Endothelial cell of umbilical vein (primary cell): ENCODE measurements around the gene OR2F2. TPM values are rescaled to one million over a fixed set of nuclear protein-coding genes. Genes with fewer than 3 reads are reported as not detected.

Source experiments
- BruUV-seq: library from RNA; stranded (reverse); fragments of 400-500 nt; replicated peaks from 2 replicates; lab custom pipeline; 2021; lab: Mats Ljungman, UMichigan
- CTCF ChIA-PET: fragments of 300-600, 350-600 bp; sonication (Branson Sonifier 250); formaldehyde crosslinking; loops from one replicate; lab custom pipeline; 2021; ENCODE audit warnings: antibody characterized with exemption, inconsistent platforms; lab: Charles Lee
- POLR2A ChIA-PET: fragments of 300-600, 350-600 bp; sonication (Branson Sonifier 250); formaldehyde crosslinking; loops from one replicate; lab custom pipeline; 2021; ENCODE audit warnings: antibody characterized with exemption, inconsistent platforms; lab: Charles Lee
- DNase-seq: peaks from one replicate; pipeline ENCODE4 v3.0.0-alpha.2; 2011; ENCODE audit warnings: low read depth, low spot score
- FAIRE-seq: peaks from 2 replicates; lab custom pipeline; 2011; peaks lifted over from hg19 to GRCh38; lab: Jason Lieb, UNC
- H2AFZ ChIP-seq: 2 replicates; pipeline ENCODE4 v1.6.0; 2012; ENCODE audit warnings: low read depth, low read length, control low read depth, inconsistent platforms
- H3K27ac ChIP-seq: 2 replicates; pipeline ENCODE4 v1.5.1; 2011; ENCODE audit warnings: low read depth, mild to moderate bottlenecking, control low read depth, low read length, moderate library complexity; ENCODE audit not compliant: insufficient read depth
- H3K27me3 ChIP-seq, 2 experiments: 2 replicates each; pipeline versions ENCODE4 v1.6.0 to v1.6.1; 2011; ENCODE audit warnings: low read length in 2 of 2, mixed read lengths in 1 of 2; ENCODE audit not compliant: control insufficient read depth in 2 of 2, insufficient read depth in 2 of 2
- H3K36me3 ChIP-seq, 2 experiments: 2 replicates in 1 of 2; 3 replicates in 1 of 2; pipeline ENCODE4 v1.5.1; 2011; ENCODE audit warnings: low read length in 2 of 2, mild to moderate bottlenecking in 1 of 2, moderate library complexity in 1 of 2; ENCODE audit not compliant: control insufficient read depth in 2 of 2, insufficient read depth in 2 of 2; ENCODE audit errors: extremely low read depth in 1 of 2
- H3K4me1 ChIP-seq: 3 replicates; pipeline ENCODE4 v1.5.1; 2011; ENCODE audit warnings: mild to moderate bottlenecking, low read length; ENCODE audit not compliant: control insufficient read depth, insufficient read depth; ENCODE audit errors: extremely low read depth
- H3K4me2 ChIP-seq: 2 replicates; pipeline ENCODE4 v1.6.1; 2011; ENCODE audit warnings: low read length, control low read depth, mixed read lengths; ENCODE audit not compliant: insufficient read depth
- H3K4me3 ChIP-seq, 3 experiments: fragments of 200-600 bp in 1 of 3; sonication (generic), shearing (Covaris generic) in 1 of 3; replicated peaks in 1 of 3; 2 replicates each; pipeline ENCODE4 v1.5.1; 2011 to 2016; ENCODE audit warnings: control low read depth in 3 of 3, low read length in 3 of 3, mild to moderate bottlenecking in 2 of 3, inconsistent platforms in 1 of 3, low read depth in 1 of 3, moderate library complexity in 1 of 3; ENCODE audit not compliant: insufficient read depth in 1 of 3
- H3K79me2 ChIP-seq: 2 replicates; pipeline ENCODE4 v1.6.0; 2012; ENCODE audit warnings: low read length, inconsistent platforms; ENCODE audit not compliant: control insufficient read depth, insufficient read depth
- H3K9ac ChIP-seq: replicated peaks from 2 replicates; pipeline ENCODE3; 2011; ENCODE audit warnings: low read length, control low read depth; ENCODE audit not compliant: insufficient read depth; ENCODE audit errors: extremely low read depth
- H3K9me1 ChIP-seq: replicated peaks from 3 replicates; pipeline ENCODE4 v1.6.0; 2011; ENCODE audit warnings: mild to moderate bottlenecking, low read length; ENCODE audit not compliant: control insufficient read depth, insufficient read depth; ENCODE audit errors: extremely low read depth
- H3K9me3 ChIP-seq: replicated peaks from 2 replicates; pipeline ENCODE4 v1.5.1; 2012; ENCODE audit warnings: low read length, inconsistent platforms; ENCODE audit not compliant: control insufficient read depth, insufficient read depth
- H4K20me1 ChIP-seq: replicated peaks from 2 replicates; pipeline ENCODE3; 2011; ENCODE audit warnings: mild to moderate bottlenecking, low read length; ENCODE audit not compliant: control insufficient read depth, insufficient read depth; ENCODE audit errors: extremely low read depth
- EZH2 ChIP-seq: IDR thresholded peaks from 2 replicates; pipeline ENCODE4 v1.6.1; 2012; ENCODE audit warnings: borderline replicate concordance, low read depth, mild to moderate bottlenecking, moderate library complexity, low read length, inconsistent platforms; ENCODE audit not compliant: severe bottlenecking
- FOS ChIP-seq: IDR thresholded peaks from 2 replicates; pipeline ENCODE4 v1.6.1; 2011; ENCODE audit warnings: mild to moderate bottlenecking, low read length, moderate library complexity, borderline replicate concordance; ENCODE audit not compliant: insufficient read depth
- GATA2 ChIP-seq: IDR thresholded peaks from 2 replicates; pipeline ENCODE4 v1.7.0; 2011; ENCODE audit warnings: low read depth, mild to moderate bottlenecking, moderate library complexity, mixed read lengths, low read length; ENCODE audit not compliant: insufficient read length, insufficient read depth
- JUN ChIP-seq: IDR thresholded peaks from 2 replicates; pipeline ENCODE4 v1.6.1; 2011; ENCODE audit warnings: borderline replicate concordance, low read depth; ENCODE audit not compliant: insufficient read length, insufficient read depth
- MYC ChIP-seq: IDR thresholded peaks from one replicate; pipeline ENCODE4 v1.6.1; 2011; ENCODE audit warnings: mild to moderate bottlenecking, low read depth, low read length
- POLR2A ChIP-seq: IDR thresholded peaks from 2 replicates; pipeline ENCODE4 v1.6.1; 2012; ENCODE audit warnings: low read depth, mild to moderate bottlenecking, control low read depth, low read length
- POLR2AphosphoS5 ChIP-seq: IDR thresholded peaks from 2 replicates; pipeline ENCODE4 v1.6.1; 2012; ENCODE audit warnings: low read depth, mild to moderate bottlenecking, control low read depth, low read length, moderate library complexity; ENCODE audit not compliant: insufficient read depth
- dilution Hi-C: fragments of 300-500 bp; cut with MboI; formaldehyde crosslinking; loops from one replicate; pipeline ENCODE4 v1.15.0; 2019; ENCODE audit warnings: low sequenced_read_pairs; ENCODE audit not compliant: extremely low pct_ligation_motif_present
- intact Hi-C: fragments of 100-400 bp; cut with micrococcal nuclease; formaldehyde crosslinking; loops from one replicate; pipeline ENCODE4 v1.10.0; 2022
- polyA plus RNA-seq, 4 experiments: library from polyadenylated mRNA; depleted of rRNA in 3 of 4; stranded (reverse) in 3 of 4; unstranded in 1 of 4; fragments of >200 nt; gene quantifications; 2 replicates each; pipeline versions ENCODE4 v1.2.1 to v1.2.3, GENCODE V29; 2011 to 2012; ENCODE audit warnings: missing spikeins in 1 of 4
- total RNA-seq: library from RNA; stranded (reverse); gene quantifications from 2 replicates; pipeline ENCODE4 v1.2.3, GENCODE V29; 2021
- TF ChIP-seq, protein P1 (sequence below): IDR thresholded peaks from 2 replicates; pipeline ENCODE4 v1.6.1; 2011; ENCODE audit not compliant: insufficient read depth, insufficient read length
- TF ChIP-seq, protein P2 (sequence below), 2 donors: IDR thresholded peaks; 1 replicate in 1 of 2; 2 replicates in 1 of 2; pipeline ENCODE4 v1.5.1; 2011; ENCODE audit warnings: low read length in 2 of 2, mild to moderate bottlenecking in 2 of 2, moderate library complexity in 2 of 2, control low read depth in 1 of 2, inconsistent platforms in 1 of 2, low read depth in 1 of 2; ENCODE audit not compliant: insufficient read depth in 1 of 2; ENCODE audit errors: extremely low read depth in 1 of 2

OR2F2 gene
- total and polyA plus RNA-seq, 2 donors (not counting 3 experiments of a cell fraction or from before 2014, with no cell fraction given), result not detected

DNA sequence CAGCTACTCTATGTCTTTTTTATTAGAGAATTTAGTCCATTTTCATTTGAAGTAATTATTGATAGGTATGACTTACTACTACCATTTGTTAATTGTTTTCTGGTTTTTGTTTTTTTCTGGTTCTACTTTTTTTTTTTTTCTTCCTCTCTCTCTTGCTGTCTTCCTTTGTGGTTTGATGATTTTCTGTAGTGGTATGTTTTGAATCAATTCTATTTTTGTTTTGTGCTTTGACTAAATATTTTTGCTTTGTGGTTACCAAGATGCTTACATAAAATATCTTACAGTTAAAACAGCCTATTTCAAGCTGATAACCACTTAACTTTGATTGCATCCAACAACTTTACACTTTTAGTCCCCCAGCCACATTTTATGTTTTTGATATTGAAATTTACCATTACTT is 3.3 kb upstream of the OR2F2 start:
- BruUV-seq, result no TSS peak
- CTCF ChIA-PET, result interaction anchor here (1.4 kb wide), 1 partner anchor 196 kb away, joined by 4 read pairs; no protein-coding TSS in a partner anchor
- DNase-seq (no peak), FAIRE-seq (no peak)
- intact Hi-C loops, result no loop called here
- H3K9me1 ChIP-seq, result no peaks in the 10 kb centered on the region
- no peaks in the 10 kb centered on the region for H3K4me1 ChIP-seq
- dilution Hi-C loops, result no loop called here
- H2AFZ ChIP-seq, result no peak overlapping the region
- H3K27me3 ChIP-seq, result peaks cover 0 to 8% of the 10 kb centered on the region in 2 experiments
- no peaks in the 10 kb centered on the region for H3K9me3 ChIP-seq
- no peak overlapping the region for H3K4me3 ChIP-seq
- H3K27ac ChIP-seq, result no peak overlapping the region
- no peaks in the 10 kb centered on the region for H4K20me1 ChIP-seq
- POLR2A ChIA-PET, result no interaction called here
- H3K9ac ChIP-seq, result no peak overlapping the region
- no peaks in the 10 kb centered on the region for H3K36me3 ChIP-seq
- H3K79me2 ChIP-seq, result no peaks in the 10 kb centered on the region
- TF ChIP-seq GATA2, result no peak
- no peak for TF ChIP-seq FOS
- TF ChIP-seq POLR2AphosphoS5, result no peak
- TF ChIP-seq, protein P1, sequence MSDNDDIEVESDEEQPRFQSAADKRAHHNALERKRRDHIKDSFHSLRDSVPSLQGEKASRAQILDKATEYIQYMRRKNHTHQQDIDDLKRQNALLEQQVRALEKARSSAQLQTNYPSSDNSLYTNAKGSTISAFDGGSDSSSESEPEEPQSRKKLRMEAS, result no peak
- H3K4me2 ChIP-seq, result no peak overlapping the region

DNA sequence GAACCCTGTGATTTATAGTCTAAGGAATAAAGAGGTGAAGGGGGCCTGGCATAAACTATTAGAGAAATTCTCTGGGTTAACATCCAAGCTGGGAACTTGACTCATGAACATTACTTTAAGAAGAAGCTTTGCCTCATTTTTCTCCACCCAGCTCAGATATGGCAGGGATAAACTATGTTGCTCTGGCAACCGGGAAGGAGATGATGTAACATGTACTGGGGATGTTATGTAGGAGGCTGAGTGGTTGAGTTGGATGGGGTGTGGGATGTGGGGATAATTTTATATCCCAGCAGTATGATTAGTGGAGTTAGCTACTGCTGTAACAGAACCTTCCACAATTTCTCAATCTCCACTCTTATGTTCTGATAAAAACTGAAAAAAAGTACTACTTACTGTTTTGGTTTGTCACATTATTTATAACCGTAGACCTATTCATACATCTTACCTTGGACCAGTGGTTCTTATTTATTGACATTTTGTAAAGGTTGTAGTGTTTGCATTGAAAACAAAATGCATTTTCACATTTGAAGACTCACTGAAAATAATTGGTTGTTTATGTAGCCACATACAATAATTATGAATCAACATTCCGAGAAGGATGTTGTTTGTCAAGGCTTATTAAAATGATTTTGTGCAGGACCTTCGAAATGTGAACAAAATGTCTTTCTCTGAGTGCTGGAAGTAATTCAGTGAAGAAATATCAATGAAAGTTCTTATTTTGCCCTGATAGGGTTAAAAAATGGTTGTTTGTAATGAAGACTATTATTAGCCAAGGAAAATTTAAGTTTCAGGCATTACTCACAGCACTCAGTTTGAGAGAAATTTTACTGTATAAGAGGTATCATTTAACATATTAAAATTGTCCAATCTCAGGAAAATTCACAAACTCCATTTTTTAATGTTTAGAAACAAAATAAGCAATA is 1.3 kb downstream of the OR2F2 start:
- Histone ChIP-seq H3K36me3 (no peaks in the 10 kb centered on the region), H3K4me2 (no peak overlapping the region), H3K9ac (no peak overlapping the region), H4K20me1 (no peaks in the 10 kb centered on the region), H2AFZ (no peak overlapping the region), H3K27me3 (peaks cover 0 to 4% of the 10 kb centered on the region in 2 experiments), H3K9me3 (no peaks in the 10 kb centered on the region), H3K4me3 (no peak overlapping the region), H3K9me1 (no peaks in the 10 kb centered on the region), H3K79me2 (no peaks in the 10 kb centered on the region), H3K4me1 (no peaks in the 10 kb centered on the region), H3K27ac (no peak overlapping the region)
- FAIRE-seq (no peak), DNase-seq (no peak)
- no TSS peak for BruUV-seq
- dilution Hi-C loops, result no loop called here
- intact Hi-C loops, result no loop called here
- TF ChIP-seq, protein P2, sequence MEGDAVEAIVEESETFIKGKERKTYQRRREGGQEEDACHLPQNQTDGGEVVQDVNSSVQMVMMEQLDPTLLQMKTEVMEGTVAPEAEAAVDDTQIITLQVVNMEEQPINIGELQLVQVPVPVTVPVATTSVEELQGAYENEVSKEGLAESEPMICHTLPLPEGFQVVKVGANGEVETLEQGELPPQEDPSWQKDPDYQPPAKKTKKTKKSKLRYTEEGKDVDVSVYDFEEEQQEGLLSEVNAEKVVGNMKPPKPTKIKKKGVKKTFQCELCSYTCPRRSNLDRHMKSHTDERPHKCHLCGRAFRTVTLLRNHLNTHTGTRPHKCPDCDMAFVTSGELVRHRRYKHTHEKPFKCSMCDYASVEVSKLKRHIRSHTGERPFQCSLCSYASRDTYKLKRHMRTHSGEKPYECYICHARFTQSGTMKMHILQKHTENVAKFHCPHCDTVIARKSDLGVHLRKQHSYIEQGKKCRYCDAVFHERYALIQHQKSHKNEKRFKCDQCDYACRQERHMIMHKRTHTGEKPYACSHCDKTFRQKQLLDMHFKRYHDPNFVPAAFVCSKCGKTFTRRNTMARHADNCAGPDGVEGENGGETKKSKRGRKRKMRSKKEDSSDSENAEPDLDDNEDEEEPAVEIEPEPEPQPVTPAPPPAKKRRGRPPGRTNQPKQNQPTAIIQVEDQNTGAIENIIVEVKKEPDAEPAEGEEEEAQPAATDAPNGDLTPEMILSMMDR (IDR thresholded peaks at IDR 0.05; ENCODE audit: extremely low read depth in 1 of 2, insufficient read depth in 1 of 2, low read depth in 1 of 2, low read length in 2 of 2), result no peak
- TF ChIP-seq MYC (no peak), POLR2A (no peak), JUN (no peak), POLR2AphosphoS5 (no peak), EZH2 (no peak), FOS (no peak), GATA2 (no peak)
- TF ChIP-seq, protein P1, result no peak
- POLR2A ChIA-PET, result no interaction called here
- CTCF ChIA-PET, result interaction anchor here (0.8 kb wide), 1 partner anchor 8 kb away, joined by 4 read pairs; no protein-coding TSS in a partner anchor
